Endometrial microvascular endothelial cells (primary cell): ENCODE measurements around the gene AMPD1. TPM values are rescaled to one million over a fixed set of nuclear protein-coding genes. Genes with fewer than 3 reads are reported as not detected.

Source experiments
- in situ Hi-C: cut with HindIII; loops from 2 replicates; pipeline ENCODE4 v1.10.0; 2017; ENCODE audit warnings: low sequenced_read_pairs, low pct_unique_long_range_greater_than_20kb; ENCODE audit errors: inconsistent ontology term
- total RNA-seq: library from RNA; depleted of rRNA; stranded (reverse); fragments of >200 nt; gene quantifications from one replicate; pipeline ENCODE4 v1.2.3, GENCODE V29; 2015; ENCODE audit errors: inconsistent ontology term

AMPD1 gene
- total RNA-seq, 1 donor from 2014 or later: not detected

DNA sequence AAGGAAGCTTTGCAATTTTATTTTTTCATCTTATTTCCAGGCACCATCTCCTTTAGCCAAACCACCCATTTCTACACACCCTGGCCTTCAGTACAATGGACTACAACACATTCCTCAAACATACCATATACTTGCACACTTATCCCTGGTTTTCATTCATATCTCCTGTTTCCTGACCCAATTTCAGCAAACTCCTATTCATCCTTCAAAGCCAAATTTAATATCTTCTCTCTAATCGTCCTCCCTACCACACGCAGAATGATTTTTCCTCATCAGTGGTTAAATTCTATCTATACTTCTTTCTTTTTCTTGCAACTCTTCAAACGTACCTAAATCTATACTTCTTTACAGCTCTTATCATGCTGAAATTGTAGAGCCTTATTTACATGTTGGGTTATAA, 28.4 kb downstream of the AMPD1 start:
- in situ Hi-C loops: no loop called here

DNA sequence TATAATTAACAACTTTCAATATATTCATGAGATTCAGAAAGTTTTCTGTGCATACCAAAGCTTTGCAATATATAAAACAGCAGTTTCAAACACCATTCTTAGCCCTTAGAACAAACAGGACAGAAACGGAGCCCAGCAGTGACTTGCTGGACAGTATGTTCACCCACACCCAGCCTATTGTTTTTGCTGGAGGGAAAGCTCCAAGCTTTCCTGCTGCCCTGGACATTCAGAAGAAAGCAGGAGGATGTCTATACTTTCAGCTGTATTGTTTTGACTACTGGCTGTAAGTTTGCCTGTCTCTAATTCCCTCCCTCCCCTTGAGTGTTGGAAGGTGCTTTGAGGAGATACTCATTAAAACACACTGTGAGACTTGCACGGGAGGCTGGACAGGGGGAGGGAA, 35.1 kb downstream of the AMPD1 start:
- in situ Hi-C loops: no loop called here

GRCh38 chr1:114651893-114652292, 43.5 kb downstream of the AMPD1 start:
- in situ Hi-C loops: no loop called here

- in situ Hi-C loops: no loop called here
Measured at GRCh38 chr1:114648503-114648902, 46.8 kb downstream of the AMPD1 start.

GRCh38 chr1:114641377-114641776, 54.0 kb downstream of the AMPD1 start:
- in situ Hi-C loops: no loop called here

- in situ Hi-C loops: no loop called here
Measured at GRCh38 chr1:114638910-114639309, 56.4 kb downstream of the AMPD1 start.

DNA sequence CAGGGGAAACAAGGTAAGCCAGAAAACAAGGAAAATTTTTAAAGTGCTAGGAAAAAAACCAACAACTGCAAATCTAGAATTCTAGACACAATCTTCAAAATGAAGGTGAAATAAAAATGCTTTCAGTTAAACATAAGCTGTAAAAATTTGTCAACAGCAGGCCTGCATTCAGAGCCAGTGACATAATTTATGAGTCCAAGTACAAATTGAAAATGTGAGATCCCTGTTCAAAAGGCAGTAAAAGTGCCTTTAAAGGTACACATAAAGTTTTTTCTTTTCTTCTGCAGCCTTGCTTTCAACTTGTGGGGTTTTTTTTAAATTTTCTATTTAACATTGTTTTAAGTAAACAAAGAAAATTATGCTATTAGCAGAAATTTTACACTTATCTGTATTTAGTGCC, 62.9 kb downstream of the AMPD1 start:
- in situ Hi-C loops: no loop called here

DNA sequence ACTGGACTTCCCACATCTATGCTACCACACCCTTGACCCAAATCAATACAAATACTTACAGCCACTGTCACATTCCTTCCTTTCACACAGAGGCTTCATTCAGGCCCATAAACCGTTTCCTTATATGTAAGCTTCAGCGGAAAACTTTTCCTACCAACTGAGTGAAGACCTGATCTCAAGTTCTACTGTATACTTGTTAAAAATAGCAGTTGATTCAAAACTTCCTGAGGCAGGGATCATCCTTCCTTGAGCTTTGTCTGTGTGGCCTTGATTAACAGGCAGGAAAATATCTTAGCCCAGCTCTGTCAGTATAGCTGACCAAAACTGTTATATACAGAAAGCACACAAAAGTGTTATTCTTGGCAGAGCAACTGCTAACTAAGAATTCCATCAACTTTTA, 68.2 kb downstream of the AMPD1 start:
- in situ Hi-C loops: no loop called here

DNA sequence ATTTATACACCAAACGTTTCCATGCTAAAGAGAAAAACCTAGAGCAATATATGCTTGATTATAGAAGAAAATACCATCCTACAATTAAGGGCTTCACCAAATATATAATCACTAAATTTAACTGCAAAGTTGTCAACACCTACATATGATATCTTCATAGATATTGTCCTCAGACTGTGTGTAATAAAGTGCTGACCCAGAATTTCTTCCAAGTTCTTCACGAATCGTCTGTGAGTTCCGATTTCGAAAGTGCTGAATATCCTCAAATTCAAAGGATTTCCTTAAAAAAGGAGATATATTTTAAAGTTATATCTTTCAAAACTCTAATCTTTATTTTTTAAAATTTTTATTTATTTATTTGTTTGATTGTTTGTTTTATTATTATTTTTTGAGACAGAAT, 72.0 kb downstream of the AMPD1 start:
- in situ Hi-C loops: no loop called here

Other genes with a start within 250 kb of the AMPD1 start
- 15.1 TPM for gene TRIM33, start 184.3 kb downstream of the AMPD1 start, total RNA-seq
- gene BCAS2, start 113.9 kb downstream of the AMPD1 start, total RNA-seq: 28.4 TPM
- gene DENND2C, start 25.5 kb downstream of the AMPD1 start, total RNA-seq: 0.37 TPM
- 106 TPM for gene NRAS, start 21.2 kb upstream of the AMPD1 start, total RNA-seq
- gene CSDE1, start 62.4 kb upstream of the AMPD1 start, total RNA-seq: 976 TPM
- 23.6 TPM for gene SIKE1, start 85.1 kb upstream of the AMPD1 start, total RNA-seq
- not detected for gene SYCP1, start 159.3 kb upstream of the AMPD1 start, total RNA-seq